SU-DHL-6 (cell line): ENCODE results near the gene VPS29.

Experiments
- EZH2phosphoT487 ChIP-seq: fragments of 200-600 bp; sonication (generic), shearing (Covaris generic); conservative IDR thresholded peaks from 2 replicates; pipeline ENCODE4 v1.6.1; 2018; ENCODE audit warnings: mild to moderate bottlenecking, antibody characterized with exemption, low read length, moderate library complexity, mixed read lengths
- TF ChIP-seq, protein P1 (sequence below): fragments of 200-600 bp; sonication (generic); IDR thresholded peaks from one replicate; pipeline ENCODE4 v1.5.1; 2017; ENCODE audit warnings: antibody characterized with exemption, mild to moderate bottlenecking, low read length, moderate library complexity; ENCODE audit not compliant: insufficient read depth, poor library complexity, severe bottlenecking

DNA sequence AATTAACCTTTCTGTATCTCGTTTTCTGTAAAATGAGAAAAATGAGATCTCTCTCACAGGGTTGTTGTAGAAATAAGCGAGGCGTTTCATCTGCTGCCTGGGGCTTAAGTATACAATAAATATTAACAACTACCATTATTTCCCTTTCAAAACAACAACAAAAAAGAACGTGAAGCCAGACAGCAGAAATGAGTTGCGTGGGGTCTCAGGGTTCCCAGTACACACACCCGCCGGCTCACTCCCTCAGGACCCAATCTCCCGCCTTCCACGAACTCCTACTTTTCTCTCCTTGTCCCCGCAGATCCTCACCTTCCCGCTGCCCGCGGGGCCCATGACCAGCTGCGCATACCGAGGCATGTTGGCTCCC lies 34.1 kb downstream of the VPS29 start:
- TF ChIP-seq, protein P1, sequence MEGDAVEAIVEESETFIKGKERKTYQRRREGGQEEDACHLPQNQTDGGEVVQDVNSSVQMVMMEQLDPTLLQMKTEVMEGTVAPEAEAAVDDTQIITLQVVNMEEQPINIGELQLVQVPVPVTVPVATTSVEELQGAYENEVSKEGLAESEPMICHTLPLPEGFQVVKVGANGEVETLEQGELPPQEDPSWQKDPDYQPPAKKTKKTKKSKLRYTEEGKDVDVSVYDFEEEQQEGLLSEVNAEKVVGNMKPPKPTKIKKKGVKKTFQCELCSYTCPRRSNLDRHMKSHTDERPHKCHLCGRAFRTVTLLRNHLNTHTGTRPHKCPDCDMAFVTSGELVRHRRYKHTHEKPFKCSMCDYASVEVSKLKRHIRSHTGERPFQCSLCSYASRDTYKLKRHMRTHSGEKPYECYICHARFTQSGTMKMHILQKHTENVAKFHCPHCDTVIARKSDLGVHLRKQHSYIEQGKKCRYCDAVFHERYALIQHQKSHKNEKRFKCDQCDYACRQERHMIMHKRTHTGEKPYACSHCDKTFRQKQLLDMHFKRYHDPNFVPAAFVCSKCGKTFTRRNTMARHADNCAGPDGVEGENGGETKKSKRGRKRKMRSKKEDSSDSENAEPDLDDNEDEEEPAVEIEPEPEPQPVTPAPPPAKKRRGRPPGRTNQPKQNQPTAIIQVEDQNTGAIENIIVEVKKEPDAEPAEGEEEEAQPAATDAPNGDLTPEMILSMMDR = no peak
- TF ChIP-seq EZH2phosphoT487 = no peak
